Mucosa of descending colon (tissue), 3 donors: ENCODE data around the gene SYT9. TPM values are rescaled to one million over a fixed set of nuclear protein-coding genes. Genes with fewer than 3 reads are reported as not detected.
A peak's percentile ranks its signal among the peaks of the same experiment; 100 is the strongest.

Source experiments
- ATAC-seq: fragments of 200-7000 bp; cut with Tn5 transposase; one replicate; pipeline ENCODE4 v1.9.1; 2020; ENCODE audit warnings: mild to moderate bottlenecking, moderate library complexity
- DNase-seq, 3 donors: peaks; one replicate each; pipeline ENCODE4 v3.0.0-alpha.2; 2020
- H3K36me3 ChIP-seq: fragments of 200-600 bp; one replicate; pipeline ENCODE4 v1.8.0; 2021; ENCODE audit warnings: low read depth, mild to moderate bottlenecking
- H3K4me1 ChIP-seq: fragments of 200-600 bp; one replicate; pipeline ENCODE4 v1.8.0; 2021; ENCODE audit warnings: low read depth, mild to moderate bottlenecking
- H3K4me3 ChIP-seq: fragments of 200-600 bp; one replicate; pipeline ENCODE4 v1.8.0; 2021; ENCODE audit warnings: mild to moderate bottlenecking
- H3K9me3 ChIP-seq: fragments of 200-600 bp; one replicate; pipeline ENCODE4 v1.8.0; 2021; ENCODE audit warnings: mild to moderate bottlenecking
- CTCF ChIP-seq: fragments of 200-600 bp; IDR thresholded peaks from one replicate; pipeline ENCODE4 v1.8.0; 2022; ENCODE audit warnings: antibody characterized with exemption, mild to moderate bottlenecking
- intact Hi-C, 2 donors: fragments of 100-400 bp; cut with DNase I in 1 of 2; cut with micrococcal nuclease in 1 of 2; formaldehyde crosslinking; loops; one replicate each; pipeline versions ENCODE4 v1.11.0 to v1.11.1; 2022; cut with DNase I, micrococcal nuclease
- total RNA-seq, 3 donors: library from RNA; stranded (reverse); fragmentation: NEBNext Ultra II Directional in 2 of 3; extraction: Animal tissue kit (Norgen Biotek cat#: 25700) in 2 of 3; gene quantifications; one replicate each; pipeline versions ENCODE4 v1.2.1 to v1.2.4, GENCODE V29; 2021 to 2023
- donor health status: DM: no; HTN: no; CAD: no; lungs with moderate emphysema.
- donor health status: DM: no; HTN: no; CAD: no.
- donor health status: DM: no; HTN: yes; CAD: no.

Gene SYT9
- total RNA-seq, 3 donors from 2014 or later = 0.12 to 0.57 (median 0.14) TPM

- intact Hi-C loops = no loop called here
- Histone ChIP-seq H3K4me3 (no peak overlapping the region), H3K4me1 (peaks cover 9% of the 10 kb centered on the region), H3K9me3 (no peaks in the 10 kb centered on the region), H3K36me3 (no peaks in the 10 kb centered on the region)
- no peak for TF ChIP-seq CTCF
- no peak for ATAC-seq
- peak in 1 of 3 donors; percentile 40 for DNase-seq
Measured at GRCh38 chr11:7251487-7251835, 243 bp upstream of the SYT9 start.

GRCh38 chr11:7252683-7253213 lies 1.0 kb downstream of the SYT9 start:
- no peak for TF ChIP-seq CTCF
- intact Hi-C loops = no loop called here
- peaks cover 9% of the 10 kb centered on the region for H3K4me1 ChIP-seq
- peak; percentile 7 for ATAC-seq
- peak in 1 of 3 donors; percentile 19 for DNase-seq
- H3K36me3 ChIP-seq = no peaks in the 10 kb centered on the region
- H3K9me3 ChIP-seq = no peaks in the 10 kb centered on the region
- no peak overlapping the region for H3K4me3 ChIP-seq

GRCh38 chr11:7253800-7254199 lies 2.1 kb downstream of the SYT9 start:
- H3K4me1 ChIP-seq = peaks cover 9% of the 10 kb centered on the region
- DNase-seq (no peak), ATAC-seq (no peak)
- intact Hi-C loops = no loop called here
- no peaks in the 10 kb centered on the region for H3K9me3 ChIP-seq
- no peak for TF ChIP-seq CTCF
- no peak overlapping the region for H3K4me3 ChIP-seq
- H3K36me3 ChIP-seq = no peaks in the 10 kb centered on the region

GRCh38 chr11:7254731-7255291 lies 3.1 kb downstream of the SYT9 start:
- TF ChIP-seq CTCF = no peak
- no peaks in the 10 kb centered on the region for H3K36me3 ChIP-seq
- no peak for DNase-seq
- ATAC-seq = no peak
- no peak overlapping the region for H3K4me3 ChIP-seq
- intact Hi-C loops = no loop called here
- no peaks in the 10 kb centered on the region for H3K9me3 ChIP-seq
- peaks cover 9% of the 10 kb centered on the region for H3K4me1 ChIP-seq

- Histone ChIP-seq H3K9me3 (no peaks in the 10 kb centered on the region), H3K4me3 (no peak overlapping the region), H3K4me1 (peaks cover 8% of the 10 kb centered on the region), H3K36me3 (no peaks in the 10 kb centered on the region)
- DNase-seq = no peak
- no peak for ATAC-seq
- TF ChIP-seq CTCF = no peak
- intact Hi-C loops = no loop called here
Measured at GRCh38 chr11:7256943-7257342, 5.2 kb downstream of the SYT9 start.

- H3K4me3 ChIP-seq = no peak overlapping the region
- ATAC-seq (no peak), DNase-seq (no peak)
- no peaks in the 10 kb centered on the region for H3K36me3 ChIP-seq
- TF ChIP-seq CTCF = no peak
- intact Hi-C loops = no loop called here
- H3K9me3 ChIP-seq = no peaks in the 10 kb centered on the region
- H3K4me1 ChIP-seq = peaks cover under 1% of the 10 kb centered on the region
Measured at GRCh38 chr11:7257724-7258123, 6.0 kb downstream of the SYT9 start.
